ENCODE measurements around the gene FZD1.

DNA sequence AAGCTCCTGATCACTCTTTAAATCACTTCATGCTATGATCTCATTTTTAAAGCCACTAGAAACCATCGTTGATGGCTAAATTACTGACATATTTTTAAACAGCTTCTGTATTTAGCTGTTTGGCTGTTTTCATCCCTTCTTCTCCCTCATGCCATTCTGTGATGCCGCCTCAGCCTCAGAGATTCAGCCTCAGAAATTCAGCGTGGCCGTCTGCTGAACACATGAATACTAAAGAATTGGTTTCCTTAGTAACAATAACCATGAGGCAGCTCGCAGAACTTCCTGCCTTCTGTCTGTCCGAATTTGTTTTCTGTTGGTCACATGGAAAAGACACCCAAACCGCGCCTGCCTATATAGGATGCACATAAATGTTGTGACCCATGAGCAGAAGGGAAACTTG lies 31.0 kb upstream of the FZD1 start:
- no peak for TF ChIP-seq POLR2A (IDR thresholded peaks at IDR 0.05)
- TF ChIP-seq, protein P1, sequence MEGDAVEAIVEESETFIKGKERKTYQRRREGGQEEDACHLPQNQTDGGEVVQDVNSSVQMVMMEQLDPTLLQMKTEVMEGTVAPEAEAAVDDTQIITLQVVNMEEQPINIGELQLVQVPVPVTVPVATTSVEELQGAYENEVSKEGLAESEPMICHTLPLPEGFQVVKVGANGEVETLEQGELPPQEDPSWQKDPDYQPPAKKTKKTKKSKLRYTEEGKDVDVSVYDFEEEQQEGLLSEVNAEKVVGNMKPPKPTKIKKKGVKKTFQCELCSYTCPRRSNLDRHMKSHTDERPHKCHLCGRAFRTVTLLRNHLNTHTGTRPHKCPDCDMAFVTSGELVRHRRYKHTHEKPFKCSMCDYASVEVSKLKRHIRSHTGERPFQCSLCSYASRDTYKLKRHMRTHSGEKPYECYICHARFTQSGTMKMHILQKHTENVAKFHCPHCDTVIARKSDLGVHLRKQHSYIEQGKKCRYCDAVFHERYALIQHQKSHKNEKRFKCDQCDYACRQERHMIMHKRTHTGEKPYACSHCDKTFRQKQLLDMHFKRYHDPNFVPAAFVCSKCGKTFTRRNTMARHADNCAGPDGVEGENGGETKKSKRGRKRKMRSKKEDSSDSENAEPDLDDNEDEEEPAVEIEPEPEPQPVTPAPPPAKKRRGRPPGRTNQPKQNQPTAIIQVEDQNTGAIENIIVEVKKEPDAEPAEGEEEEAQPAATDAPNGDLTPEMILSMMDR (IDR thresholded peaks at IDR 0.05), result no peak
